GM12872 (cell line): ENCODE results near the gene FITM1.

ENCODE experiments used
- CTCF ChIP-seq: IDR thresholded peaks from 3 replicates; pipeline ENCODE4 v1.5.1; 2011; ENCODE audit warnings: low read depth, mild to moderate bottlenecking, low read length, moderate library complexity; ENCODE audit not compliant: insufficient read depth

Gene FITM1

GRCh38 chr14:24135584-24135833, 5.0 kb downstream of the FITM1 start:
- no peak for TF ChIP-seq CTCF

GRCh38 chr14:24135834-24136683, 5.6 kb downstream of the FITM1 start, which contains the start of gene PSME1:
TSS of gene PSME1 (plus strand) at chr14:24136194. CDS start at chr14:24136263, 69 bp downstream.
- TF ChIP-seq CTCF, result no peak

GRCh38 chr14:24136684-24137528, 6.4 kb downstream of the FITM1 start:
- no peak for TF ChIP-seq CTCF

- TF ChIP-seq CTCF, result no peak
Observed at GRCh38 chr14:24137529-24138395, 7.3 kb downstream of the FITM1 start.

GRCh38 chr14:24138396-24139271, 8.2 kb downstream of the FITM1 start:
- no peak for TF ChIP-seq CTCF

GRCh38 chr14:24139272-24139934, 8.9 kb downstream of the FITM1 start:
- TF ChIP-seq CTCF, result peak; percentile 21; the same call in 2 of the 3 replicates
